Measurements from ENCODE around the gene ACTN1.

The ACTN1 gene

DNA sequence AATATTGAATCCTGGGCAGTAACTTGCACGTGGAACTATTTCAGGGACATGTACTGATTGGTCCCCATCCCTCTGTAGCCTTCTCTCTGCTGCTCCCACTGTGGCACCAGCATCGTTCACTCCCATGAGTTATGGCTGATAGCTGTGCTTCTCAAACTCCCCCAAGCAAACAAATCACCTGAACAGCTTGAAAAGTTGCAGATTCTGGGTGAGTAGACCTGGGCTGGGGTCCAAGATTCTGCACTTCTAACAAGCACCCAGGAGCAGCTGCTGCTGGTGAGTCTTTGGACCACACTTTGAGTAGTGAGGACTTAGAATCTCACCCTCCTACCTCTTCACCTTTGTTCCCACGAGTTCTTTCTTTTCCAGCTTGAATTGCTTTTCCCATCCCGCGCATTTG lies 136.8 kb downstream of the ACTN1 start:
- H3K9me3 ChIP-seq = no peaks in the 10 kb centered on the region
- no peak overlapping the region for H3K4me3 ChIP-seq (ENCODE audit: low read depth, low read length)
- H3K4me1 ChIP-seq = no peaks in the 10 kb centered on the region
- H3K27me3 ChIP-seq = no peaks in the 10 kb centered on the region
- no peaks in the 10 kb centered on the region for H3K36me3 ChIP-seq
- TF ChIP-seq, protein P1, sequence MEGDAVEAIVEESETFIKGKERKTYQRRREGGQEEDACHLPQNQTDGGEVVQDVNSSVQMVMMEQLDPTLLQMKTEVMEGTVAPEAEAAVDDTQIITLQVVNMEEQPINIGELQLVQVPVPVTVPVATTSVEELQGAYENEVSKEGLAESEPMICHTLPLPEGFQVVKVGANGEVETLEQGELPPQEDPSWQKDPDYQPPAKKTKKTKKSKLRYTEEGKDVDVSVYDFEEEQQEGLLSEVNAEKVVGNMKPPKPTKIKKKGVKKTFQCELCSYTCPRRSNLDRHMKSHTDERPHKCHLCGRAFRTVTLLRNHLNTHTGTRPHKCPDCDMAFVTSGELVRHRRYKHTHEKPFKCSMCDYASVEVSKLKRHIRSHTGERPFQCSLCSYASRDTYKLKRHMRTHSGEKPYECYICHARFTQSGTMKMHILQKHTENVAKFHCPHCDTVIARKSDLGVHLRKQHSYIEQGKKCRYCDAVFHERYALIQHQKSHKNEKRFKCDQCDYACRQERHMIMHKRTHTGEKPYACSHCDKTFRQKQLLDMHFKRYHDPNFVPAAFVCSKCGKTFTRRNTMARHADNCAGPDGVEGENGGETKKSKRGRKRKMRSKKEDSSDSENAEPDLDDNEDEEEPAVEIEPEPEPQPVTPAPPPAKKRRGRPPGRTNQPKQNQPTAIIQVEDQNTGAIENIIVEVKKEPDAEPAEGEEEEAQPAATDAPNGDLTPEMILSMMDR (IDR thresholded peaks at IDR 0.05; ENCODE audit: low read depth, low read length) = no peak
- no peak for DNase-seq

DNA sequence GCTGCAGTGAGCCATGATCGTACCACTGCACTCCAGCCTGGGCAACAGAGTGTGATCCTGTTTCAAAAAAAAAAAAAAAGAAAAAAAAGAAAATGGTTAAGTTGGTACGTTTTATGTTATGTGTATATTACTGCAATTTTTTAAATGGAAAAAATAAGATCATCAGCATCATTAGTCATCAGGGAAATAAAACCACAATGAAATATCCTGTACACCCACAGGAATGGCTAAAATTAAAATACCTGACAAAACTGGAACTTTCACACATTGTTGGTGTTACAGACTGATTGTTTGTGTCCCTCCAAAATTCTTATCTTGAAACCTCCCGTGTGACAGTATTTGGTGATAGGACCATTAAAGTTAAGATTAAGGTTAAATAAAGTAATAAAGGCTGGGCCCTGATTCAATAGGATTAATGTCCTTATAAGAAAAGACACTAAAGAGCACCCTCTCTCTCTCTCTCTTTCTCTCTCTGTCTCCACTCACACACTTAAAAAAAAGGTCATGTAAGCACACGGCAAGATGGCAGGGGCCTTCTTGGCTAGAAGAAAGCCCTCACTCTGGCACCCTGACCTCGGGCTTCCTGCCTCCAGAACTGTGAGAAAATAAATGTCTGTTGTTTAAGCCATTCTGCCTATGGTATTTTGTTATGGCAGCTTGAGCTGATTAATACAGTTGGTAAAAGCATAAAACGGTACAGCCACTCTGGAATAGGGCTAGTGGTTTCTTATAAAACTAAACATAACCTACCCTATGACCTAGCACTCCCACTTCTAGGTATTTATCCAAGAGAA lies 137.9 kb downstream of the ACTN1 start:
- Histone ChIP-seq H3K4me3 (ENCODE audit: low read depth, low read length) (no peak overlapping the region), H3K36me3 (no peaks in the 10 kb centered on the region), H3K9me3 (no peaks in the 10 kb centered on the region), H3K4me1 (no peaks in the 10 kb centered on the region), H3K27me3 (no peaks in the 10 kb centered on the region)
- TF ChIP-seq, protein P1 (IDR thresholded peaks at IDR 0.05; ENCODE audit: low read depth, low read length) = no peak
- no peak for DNase-seq

DNA sequence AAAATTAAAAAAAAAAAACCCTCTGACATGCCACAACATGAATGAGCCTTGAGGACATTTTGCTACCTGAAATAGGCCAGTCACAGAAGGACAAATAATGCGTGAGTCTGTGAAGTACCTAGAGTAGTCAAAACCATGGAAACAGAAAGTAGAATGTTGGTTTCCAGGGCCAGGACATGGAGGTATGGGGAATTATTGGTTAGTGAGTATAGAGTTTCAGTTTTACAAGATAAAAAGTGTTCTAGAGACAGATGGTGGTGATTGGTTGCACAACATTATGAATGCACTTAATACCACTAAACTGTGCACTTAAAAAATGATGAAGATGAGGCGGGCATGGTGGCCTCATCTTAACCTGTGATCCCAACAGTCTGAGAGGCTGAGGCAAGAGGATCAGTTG lies 138.6 kb downstream of the ACTN1 start:
- H3K9me3 ChIP-seq = no peaks in the 10 kb centered on the region
- no peaks in the 10 kb centered on the region for H3K27me3 ChIP-seq
- TF ChIP-seq, protein P1 (IDR thresholded peaks at IDR 0.05; ENCODE audit: low read depth, low read length) = no peak
- H3K4me3 ChIP-seq (ENCODE audit: low read depth, low read length) = no peak overlapping the region
- no peaks in the 10 kb centered on the region for H3K36me3 ChIP-seq
- no peaks in the 10 kb centered on the region for H3K4me1 ChIP-seq
- DNase-seq = no peak

DNA sequence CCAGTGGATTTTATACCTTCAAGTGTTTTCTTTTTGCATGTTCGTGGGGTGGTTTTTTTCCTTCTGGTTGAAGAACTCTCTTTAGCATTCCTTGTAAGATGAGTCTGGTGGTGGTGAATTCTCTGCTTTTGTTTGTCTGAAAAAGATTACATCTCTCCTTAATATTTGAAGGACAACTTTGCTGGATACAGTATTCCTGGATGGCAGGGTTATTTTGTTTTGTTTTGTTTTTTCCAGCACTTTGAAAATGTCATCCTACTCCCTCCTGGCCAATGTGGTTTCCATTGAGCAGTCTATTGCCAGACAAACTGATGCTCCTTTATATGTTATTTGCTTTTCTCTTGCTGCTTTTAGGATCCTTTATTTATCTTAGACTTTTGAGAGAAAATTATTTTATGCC lies 143.0 kb downstream of the ACTN1 start:
- Histone ChIP-seq H3K27me3 (peaks cover 17% of the 10 kb centered on the region), H3K36me3 (no peaks in the 10 kb centered on the region), H3K9me3 (no peaks in the 10 kb centered on the region), H3K4me1 (no peaks in the 10 kb centered on the region), H3K4me3 (ENCODE audit: low read depth, low read length) (no peak overlapping the region)
- TF ChIP-seq, protein P1 (IDR thresholded peaks at IDR 0.05; ENCODE audit: low read depth, low read length) = no peak
- DNase-seq = no peak

DNA sequence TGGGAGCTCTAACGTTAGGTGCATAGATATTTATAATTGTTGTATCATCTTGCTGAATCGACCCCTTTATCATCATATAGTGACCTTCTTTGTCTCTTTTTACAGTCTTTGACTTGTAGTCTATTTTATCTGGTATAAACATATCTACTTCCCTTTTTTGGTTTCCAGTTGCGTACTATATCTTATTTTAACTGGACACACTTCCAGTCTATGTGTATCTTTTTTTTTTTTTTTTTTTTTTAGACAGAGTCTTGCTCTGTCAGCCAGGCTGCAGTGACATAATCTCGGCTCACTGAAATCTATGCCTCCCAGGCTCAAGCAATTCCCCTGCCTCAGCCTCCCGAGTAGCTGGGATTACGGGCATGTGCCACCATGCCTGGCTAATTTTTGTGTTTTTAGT lies 144.3 kb downstream of the ACTN1 start:
- Histone ChIP-seq H3K4me1 (no peaks in the 10 kb centered on the region), H3K9me3 (no peaks in the 10 kb centered on the region), H3K4me3 (ENCODE audit: low read depth, low read length) (no peak overlapping the region), H3K27me3 (peaks cover 20% of the 10 kb centered on the region), H3K36me3 (no peaks in the 10 kb centered on the region)
- no peak for DNase-seq
- TF ChIP-seq, protein P1 (IDR thresholded peaks at IDR 0.05; ENCODE audit: low read depth, low read length) = no peak

DNA sequence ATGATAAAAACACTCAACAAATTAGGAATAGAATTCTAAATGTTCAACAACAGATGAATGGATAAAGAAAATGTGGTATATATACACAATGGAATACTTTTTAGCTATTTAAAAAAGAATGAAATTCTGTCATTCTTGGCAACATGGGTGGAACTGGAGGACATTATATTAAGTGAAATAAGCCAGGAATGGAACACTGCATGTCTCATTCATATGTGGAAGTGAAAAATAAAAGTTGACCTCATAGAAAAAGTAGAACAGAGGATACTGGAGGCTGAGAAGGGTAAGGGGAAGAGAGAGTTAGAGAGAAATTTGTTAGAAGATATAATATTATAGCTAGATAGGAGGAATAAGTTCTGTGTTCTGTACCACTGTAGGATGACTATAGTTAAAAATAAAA lies 150.4 kb downstream of the ACTN1 start:
- Histone ChIP-seq H3K4me1 (no peaks in the 10 kb centered on the region), H3K4me3 (ENCODE audit: low read depth, low read length) (no peak overlapping the region), H3K36me3 (no peaks in the 10 kb centered on the region), H3K27me3 (peaks cover 16% of the 10 kb centered on the region), H3K9me3 (no peaks in the 10 kb centered on the region)
- no peak for DNase-seq
- TF ChIP-seq, protein P1 (IDR thresholded peaks at IDR 0.05; ENCODE audit: low read depth, low read length) = no peak

Measured in BE2C (cell line).